A204.1 (cell line): ENCODE measurements around the gene CADM4.

Experiments used
- FAIRE-seq: peaks from 2 replicates; lab custom pipeline; 2012; peaks lifted over from hg19 to GRCh38; lab: Jason Lieb, UNC

The CADM4 gene

DNA sequence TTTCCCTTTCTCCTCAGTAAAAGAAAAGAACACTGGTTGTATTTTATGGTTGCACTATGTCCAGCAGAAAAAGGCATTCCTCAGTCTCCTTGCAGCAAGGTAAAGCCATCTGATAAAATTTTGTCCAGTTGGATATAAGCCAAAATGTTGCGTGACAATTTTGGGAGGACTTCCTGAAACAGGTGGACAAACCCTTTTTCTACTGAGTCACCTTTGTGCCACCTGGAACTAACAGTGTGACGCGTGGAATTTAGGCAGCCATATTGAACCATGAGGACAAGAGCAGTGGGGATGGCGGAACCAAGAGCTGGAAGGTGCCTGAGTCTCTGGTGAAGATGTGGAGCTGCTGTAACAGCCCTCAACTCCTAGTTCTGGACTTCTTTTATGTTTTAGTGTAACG is 8.2 kb downstream of the CADM4 start:
- no peak for FAIRE-seq

DNA sequence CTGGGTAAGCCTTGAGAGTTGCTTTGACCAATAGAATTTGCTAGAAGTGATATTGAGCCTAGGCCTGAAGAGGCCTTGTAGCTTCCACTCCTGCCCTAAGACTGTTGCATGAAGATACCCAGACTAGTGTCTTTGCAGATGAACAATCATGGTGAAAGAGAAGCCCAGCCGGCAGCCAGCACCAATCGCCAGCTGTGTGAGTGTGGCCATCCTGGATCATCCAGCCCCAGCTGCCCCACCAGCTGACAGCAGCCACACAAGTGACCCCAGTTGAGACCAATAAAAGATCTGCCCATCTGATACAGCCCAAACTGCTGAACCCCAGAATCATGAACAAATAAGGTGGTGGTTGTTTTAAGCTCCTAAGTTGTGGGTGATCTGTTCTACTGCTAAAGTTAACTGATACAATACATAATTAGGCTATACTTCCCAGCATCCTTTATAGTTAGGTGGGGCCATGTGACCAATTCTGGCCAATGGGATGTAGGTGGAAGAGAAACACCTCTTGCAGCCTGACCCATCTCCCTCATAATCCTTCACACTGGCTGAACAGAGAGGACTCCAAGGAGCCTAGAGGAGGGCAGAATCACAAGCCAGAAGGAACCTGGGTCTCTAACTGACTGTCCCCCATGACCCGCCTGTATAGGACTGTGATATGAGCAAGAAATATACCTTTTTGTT is 10.9 kb downstream of the CADM4 start:
- FAIRE-seq = no peak

GRCh38 chr19:43626838-43627237 is 12.8 kb downstream of the CADM4 start:
- no peak for FAIRE-seq

DNA sequence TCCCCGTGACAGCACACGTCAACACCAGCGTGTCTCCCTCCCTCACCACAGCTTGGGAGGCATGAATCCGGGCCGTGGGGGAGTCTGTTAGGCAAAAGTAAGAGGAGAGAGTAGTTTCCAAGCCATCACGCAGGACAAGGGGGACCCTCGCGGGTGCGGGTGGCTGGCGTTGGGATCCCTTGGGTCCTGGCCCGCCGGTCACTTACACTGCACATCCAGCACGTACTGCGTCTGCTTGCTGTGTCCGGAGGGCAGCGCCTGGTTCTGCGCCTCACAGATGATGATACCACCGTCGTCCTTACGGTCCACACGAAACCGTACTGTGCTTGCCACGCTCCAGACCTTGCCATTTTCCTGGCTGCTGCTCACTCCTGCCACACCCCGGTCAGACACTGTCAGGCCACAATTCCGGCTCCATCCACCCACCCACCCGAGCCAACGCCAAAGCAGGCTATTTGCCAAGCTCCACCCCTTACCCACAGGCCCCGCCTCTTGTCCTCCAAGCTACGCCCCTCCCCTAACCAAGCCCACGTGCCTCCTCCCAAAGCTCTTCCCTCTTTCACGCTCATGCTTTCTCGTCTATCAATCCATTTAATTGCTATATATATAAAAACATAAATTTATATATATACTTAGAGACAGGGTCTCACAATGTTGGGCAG is 13.6 kb downstream of the CADM4 start:
- no peak for FAIRE-seq

DNA sequence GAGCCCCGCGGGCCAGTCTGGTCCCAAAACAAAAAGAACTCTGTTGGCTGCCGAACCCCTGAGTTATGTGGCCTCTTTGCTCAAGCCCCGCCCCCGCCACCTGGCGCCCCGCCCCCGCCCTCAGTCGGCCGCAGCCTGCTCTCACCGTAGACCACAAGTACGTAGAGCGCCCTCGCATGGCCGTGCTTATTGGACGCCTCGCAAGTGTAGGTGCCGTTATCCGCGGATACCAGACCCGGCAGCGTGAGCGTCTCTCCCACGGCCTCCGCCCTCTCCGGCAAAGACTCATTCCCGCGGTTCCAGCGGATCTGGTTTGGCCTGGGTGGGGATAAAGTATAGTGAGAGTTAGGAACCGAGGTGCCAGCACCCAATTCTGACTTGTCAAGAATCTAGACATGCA is 14.7 kb downstream of the CADM4 start:
- FAIRE-seq = no peak

GRCh38 chr19:43623889-43624670 is 15.6 kb downstream of the CADM4 start:
- FAIRE-seq = no peak

DNA sequence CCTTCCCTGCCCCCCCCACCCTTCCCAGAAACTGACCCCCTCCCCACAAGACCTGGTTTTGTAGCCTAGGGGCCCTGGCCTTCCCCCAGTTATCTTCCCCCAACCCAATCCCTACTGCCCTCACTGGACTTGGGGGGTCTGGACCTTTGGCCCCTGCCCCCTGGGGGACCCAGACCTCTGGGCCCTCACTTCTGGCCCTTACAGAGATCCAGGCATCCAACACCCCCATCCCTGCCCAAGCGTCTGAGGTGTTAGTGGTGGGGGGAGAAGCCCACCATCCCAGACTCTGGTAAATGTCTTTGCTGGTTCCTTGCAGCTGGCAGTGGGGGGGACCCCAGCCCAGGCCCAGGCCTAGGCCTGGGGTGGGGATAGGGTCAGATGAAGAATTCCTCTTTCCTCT is 16.7 kb downstream of the CADM4 start:
- no peak for FAIRE-seq

GRCh38 chr19:43622070-43622469 is 17.6 kb downstream of the CADM4 start:
- no peak for FAIRE-seq

GRCh38 chr19:43620061-43621001 is 19.3 kb downstream of the CADM4 start:
- no peak for FAIRE-seq

- FAIRE-seq = no peak
Measured at GRCh38 chr19:43619262-43620060, 20.2 kb downstream of the CADM4 start, which contains the start of gene ZNF428. Gene ZNF428, minus strand, starts transcription at chr19:43619629. Its CDS starts 5,325 bp downstream, at chr19:43614304.

DNA sequence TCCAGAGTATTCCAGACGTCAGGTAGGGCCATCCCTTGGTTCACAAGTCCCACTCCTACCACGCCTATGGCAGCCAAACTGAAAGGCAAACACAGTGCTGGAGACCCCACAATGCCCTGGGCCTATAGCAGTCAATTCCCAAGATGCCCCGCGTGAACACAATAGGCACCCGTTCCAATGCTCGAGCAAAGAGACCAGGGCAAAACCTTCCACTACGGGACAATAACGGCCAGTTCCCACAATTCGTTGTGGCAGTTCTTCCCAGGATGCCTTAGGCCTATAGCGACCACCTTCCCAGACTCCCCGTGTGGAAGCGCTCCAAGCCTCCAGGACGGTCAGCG is 20.8 kb downstream of the CADM4 start:
- FAIRE-seq = no peak

- no peak for FAIRE-seq
Measured at GRCh38 chr19:43616954-43617353, 22.7 kb downstream of the CADM4 start.

DNA sequence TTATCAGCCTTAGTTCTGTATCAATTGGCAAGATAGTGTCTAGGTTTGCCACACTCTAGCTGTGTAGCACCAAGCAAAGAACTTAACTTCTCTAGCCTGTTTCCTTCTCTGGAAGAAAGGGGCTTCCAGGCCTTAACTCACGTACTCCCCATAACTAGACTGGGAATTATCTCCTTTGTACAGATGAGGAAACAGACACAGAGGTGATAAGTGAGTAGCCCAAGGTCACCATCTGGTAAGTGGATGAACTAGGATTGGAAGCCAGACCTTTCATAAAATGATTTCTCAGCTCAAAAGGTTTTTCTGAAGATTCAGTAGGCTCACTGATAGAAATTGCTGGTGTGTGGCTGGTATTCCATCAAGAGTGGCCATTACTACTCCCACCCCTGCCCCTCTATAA is 23.3 kb downstream of the CADM4 start:
- FAIRE-seq = no peak

- FAIRE-seq = no peak
Measured at GRCh38 chr19:43612374-43612773, 27.3 kb downstream of the CADM4 start.

DNA sequence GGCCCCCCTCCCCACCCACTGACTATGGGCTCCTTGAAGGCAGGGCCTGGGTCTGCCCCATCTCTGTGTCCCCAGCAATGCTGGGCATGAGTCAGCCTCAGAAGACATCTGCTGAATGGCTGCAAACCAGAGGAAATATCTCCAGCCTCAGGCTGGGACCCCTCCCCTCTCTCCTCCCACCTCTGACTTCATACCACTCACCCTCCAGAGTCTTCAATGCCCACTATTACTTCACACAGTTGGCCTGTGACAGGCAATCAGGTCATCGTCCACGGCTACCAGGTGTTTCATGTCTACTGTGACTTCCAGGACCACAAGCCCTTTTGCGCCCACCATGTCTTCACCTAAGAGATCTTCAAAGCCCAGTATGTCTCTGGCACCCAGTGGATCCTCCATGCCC is 27.9 kb downstream of the CADM4 start, which contains the start of gene SRRM5:
SRRM5 (plus strand) TSS at position 301 of the 400 bp plus-strand sequence; CDS start at position 335, 34 bp downstream.
- FAIRE-seq = no peak

GRCh38 chr19:43610493-43610892 is 29.2 kb downstream of the CADM4 start:
- no peak for FAIRE-seq

DNA sequence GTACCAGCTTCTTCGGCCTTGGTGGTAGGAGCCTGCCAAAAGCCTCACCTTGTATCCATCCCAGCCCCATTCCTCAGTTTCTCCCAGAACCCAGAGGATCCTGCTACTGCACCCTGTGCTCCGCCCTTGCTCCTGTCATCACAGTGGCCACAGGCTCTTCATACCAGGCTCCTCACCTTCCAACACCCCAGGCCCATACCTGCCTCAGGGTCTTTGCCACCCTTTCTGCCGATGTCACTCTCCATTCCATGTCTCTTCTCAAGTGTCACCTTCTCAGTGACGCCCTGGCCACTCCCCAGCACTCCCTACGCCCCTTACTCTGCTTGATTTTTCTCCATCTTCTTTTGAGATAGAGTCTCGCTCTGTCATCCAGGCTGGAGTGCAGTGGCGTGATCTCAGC is 29.8 kb downstream of the CADM4 start:
- FAIRE-seq = no peak

DNA sequence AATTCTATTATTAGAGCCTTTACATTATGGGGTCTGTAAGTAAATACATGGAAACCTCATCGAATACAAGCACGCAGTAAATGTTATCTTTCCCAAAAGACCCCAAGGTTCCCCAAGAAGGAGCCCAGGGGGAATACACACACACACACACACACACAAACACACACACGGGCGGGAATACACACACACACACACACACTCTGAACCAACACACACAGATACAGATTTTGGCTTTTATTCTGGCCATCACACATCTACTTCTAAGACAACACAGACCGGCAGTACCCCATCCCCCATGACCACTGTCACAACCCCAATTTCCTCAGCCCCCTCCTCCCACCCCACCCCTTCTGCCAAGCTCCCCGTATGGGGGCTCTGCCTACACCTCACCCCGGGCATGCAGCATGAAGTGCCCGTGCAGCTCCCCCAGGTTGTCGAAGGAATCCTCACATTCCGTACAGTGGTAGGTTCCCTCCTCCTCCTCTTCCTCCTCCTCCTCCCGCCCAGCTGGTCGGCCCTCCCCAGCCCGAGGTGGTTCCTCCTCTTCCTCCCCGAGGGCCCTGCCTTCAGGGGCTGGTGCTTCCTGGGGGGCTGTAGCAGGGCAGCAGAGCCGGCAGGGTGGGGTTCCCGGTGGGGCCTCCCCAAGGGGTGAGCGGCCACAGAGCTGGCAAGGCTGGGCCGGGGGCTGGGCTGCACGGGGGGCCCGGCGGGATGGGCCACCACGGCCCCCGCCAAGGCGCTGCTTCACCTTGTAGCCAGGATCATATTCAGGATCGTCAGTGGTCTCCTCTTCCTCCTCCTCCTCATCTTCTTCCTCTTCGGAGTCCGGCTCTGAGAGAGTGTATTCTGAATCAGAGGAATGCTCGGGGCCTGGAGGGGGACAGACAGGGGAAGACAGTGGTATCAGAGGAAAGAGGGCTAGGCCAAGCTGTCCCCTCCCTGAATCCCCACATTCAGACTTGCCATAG is 32.1 kb downstream of the CADM4 start:
- FAIRE-seq = no peak

DNA sequence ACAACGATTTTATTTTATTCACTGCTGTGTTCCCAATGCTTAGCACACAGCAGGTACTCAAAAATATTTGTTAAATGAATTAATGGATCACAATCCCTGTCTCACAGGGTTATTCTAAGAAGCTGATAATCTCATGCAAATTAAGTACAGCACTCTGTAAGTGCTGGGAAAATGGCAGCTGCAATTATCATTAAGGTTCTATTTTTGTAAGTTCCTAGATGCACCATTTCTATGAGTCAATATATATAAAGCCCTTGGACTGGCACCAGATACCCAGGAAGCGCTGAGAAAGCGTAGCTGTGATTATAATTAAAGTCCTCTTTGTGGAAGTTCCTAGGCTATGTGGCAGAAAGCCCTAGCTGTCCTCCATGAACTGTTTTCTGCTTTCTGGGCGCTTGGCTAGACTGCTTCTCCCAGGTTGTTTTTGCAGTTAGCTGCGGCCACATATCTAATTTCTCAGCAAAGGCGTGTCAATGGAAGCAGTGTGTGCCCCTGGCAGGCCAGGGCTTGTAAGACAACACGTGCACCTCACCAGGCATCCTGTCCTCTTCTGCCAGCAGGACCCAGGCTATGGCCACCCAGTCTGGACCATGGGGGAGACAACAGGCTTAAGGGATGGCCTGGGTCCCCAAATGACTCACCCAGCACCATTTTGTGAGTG is 33.0 kb downstream of the CADM4 start:
- no peak for FAIRE-seq
